Measurements from ENCODE around the gene TMEM130. TPM values are rescaled to one million over a fixed set of nuclear protein-coding genes. Genes with fewer than 3 reads are reported as not detected.

Gene TMEM130
- total RNA-seq (100 to 1,000 TPM in 1 of 2 donors, 10 to 100 TPM in 1; 84.6 to 106 TPM), polyA plus RNA-seq (ENCODE audit: insufficient read depth, low read depth, low replicate concordance) (131 TPM)
- long read RNA-seq, donor 1, partial matches to known transcripts = 0 of 1 reads
- long read RNA-seq, donor 1, other reads (novel, unspliced or antisense) = 0 of 1 reads
- long read RNA-seq, donor 2 = 0 reads

GRCh38 chr7:98869597-98870120 lies at the start of gene TMEM130:
Gene TMEM130, minus strand, starts transcription at chr7:98870014. Its CDS starts 153 bp downstream, at chr7:98869861.
- no peak for TF ChIP-seq CTCF (IDR thresholded peaks at IDR 0.05)
- TF ChIP-seq POLR2A (IDR thresholded peaks at IDR 0.05) = no peak
- H3K36me3 ChIP-seq (ENCODE audit: low read depth, missing control alignments) = no peaks in the 10 kb centered on the region
- DNase-seq = no peak
- intact Hi-C loops (cut with DNase I; ENCODE audit: low total_unique reads) = no loop called here
- no peaks in the 10 kb centered on the region for H3K9me3 ChIP-seq
- 1 to 5% methylated on average over 12 to 36 of the region's 69 CpGs for WGBS, 2 donors
- H3K27ac ChIP-seq = peak within 1 kb of the TSS in 1 of 2 donors; percentile 19
- H3K27me3 ChIP-seq = no peaks in the 10 kb centered on the region
- peak within 1 kb of the TSS; percentile 49 to 64 for H3K4me3 ChIP-seq
- H3K4me1 ChIP-seq = peaks cover 13% of the 10 kb centered on the region

- no peaks in the 10 kb centered on the region for H3K27me3 ChIP-seq
- no peak overlapping the region for H3K27ac ChIP-seq
- DNase-seq = no peak
- H3K9me3 ChIP-seq = no peaks in the 10 kb centered on the region
- intact Hi-C loops (cut with DNase I; ENCODE audit: low total_unique reads) = no loop called here
- H3K4me1 ChIP-seq = no peaks in the 10 kb centered on the region
- no peaks in the 10 kb centered on the region for H3K36me3 ChIP-seq (ENCODE audit: low read depth, missing control alignments)
- TF ChIP-seq POLR2A (IDR thresholded peaks at IDR 0.05) (no peak), CTCF (IDR thresholded peaks at IDR 0.05) (no peak)
- WGBS, 2 donors = 93 to 94% methylated on average over 6 to 12 of the region's 12 CpGs
- no peak overlapping the region for H3K4me3 ChIP-seq
Observed at GRCh38 chr7:98917331-98917730, 47.5 kb upstream of the TMEM130 start.

GRCh38 chr7:98913612-98914011 lies 43.8 kb upstream of the TMEM130 start:
- no peak overlapping the region for H3K27ac ChIP-seq
- DNase-seq = no peak
- H3K9me3 ChIP-seq = no peaks in the 10 kb centered on the region
- no peaks in the 10 kb centered on the region for H3K4me1 ChIP-seq
- no peak for TF ChIP-seq POLR2A (IDR thresholded peaks at IDR 0.05)
- no peak overlapping the region for H3K4me3 ChIP-seq
- no peaks in the 10 kb centered on the region for H3K36me3 ChIP-seq (ENCODE audit: low read depth, missing control alignments)
- no peaks in the 10 kb centered on the region for H3K27me3 ChIP-seq
- intact Hi-C loops (cut with DNase I; ENCODE audit: low total_unique reads) = no loop called here

GRCh38 chr7:98913026-98913425 lies 43.2 kb upstream of the TMEM130 start:
- WGBS, 2 donors = 89 to 90% methylated on average over 8 of the region's 8 CpGs
- H3K36me3 ChIP-seq (ENCODE audit: low read depth, missing control alignments) = no peaks in the 10 kb centered on the region
- no peaks in the 10 kb centered on the region for H3K9me3 ChIP-seq
- DNase-seq = no peak
- no peak overlapping the region for H3K4me3 ChIP-seq
- no peaks in the 10 kb centered on the region for H3K27me3 ChIP-seq
- H3K27ac ChIP-seq = no peak overlapping the region
- H3K4me1 ChIP-seq = no peaks in the 10 kb centered on the region
- intact Hi-C loops (cut with DNase I; ENCODE audit: low total_unique reads) = no loop called here
- TF ChIP-seq POLR2A (IDR thresholded peaks at IDR 0.05) = no peak
- TF ChIP-seq CTCF (IDR thresholded peaks at IDR 0.05) = no peak

- Histone ChIP-seq H3K4me3 (no peak overlapping the region), H3K27ac (no peak overlapping the region), H3K4me1 (no peaks in the 10 kb centered on the region), H3K9me3 (no peaks in the 10 kb centered on the region), H3K36me3 (ENCODE audit: low read depth, missing control alignments) (no peaks in the 10 kb centered on the region), H3K27me3 (no peaks in the 10 kb centered on the region)
- intact Hi-C loops (cut with DNase I; ENCODE audit: low total_unique reads) = no loop called here
- DNase-seq = no peak
- 60 to 65% methylated on average over 5 of the region's 5 CpGs for WGBS, 2 donors
- no peak for TF ChIP-seq POLR2A (IDR thresholded peaks at IDR 0.05)
- TF ChIP-seq CTCF (IDR thresholded peaks at IDR 0.05) = no peak
Observed at GRCh38 chr7:98911916-98912315, 42.1 kb upstream of the TMEM130 start.

All from testis (tissue), 5 donors.